C4-2B (cell line): ENCODE data around the gene COL12A1.

ENCODE experiments used
- ZFX ChIP-seq: fragments of 450-650 bp; IDR thresholded peaks from 2 replicates; pipeline ENCODE4 v1.6.1; 2017
- TF ChIP-seq, protein P1 (sequence below): fragments of 450-650 bp; conservative IDR thresholded peaks from 2 replicates; pipeline ENCODE4 v1.5.1; 2017; ENCODE audit warnings: mild to moderate bottlenecking

DNA sequence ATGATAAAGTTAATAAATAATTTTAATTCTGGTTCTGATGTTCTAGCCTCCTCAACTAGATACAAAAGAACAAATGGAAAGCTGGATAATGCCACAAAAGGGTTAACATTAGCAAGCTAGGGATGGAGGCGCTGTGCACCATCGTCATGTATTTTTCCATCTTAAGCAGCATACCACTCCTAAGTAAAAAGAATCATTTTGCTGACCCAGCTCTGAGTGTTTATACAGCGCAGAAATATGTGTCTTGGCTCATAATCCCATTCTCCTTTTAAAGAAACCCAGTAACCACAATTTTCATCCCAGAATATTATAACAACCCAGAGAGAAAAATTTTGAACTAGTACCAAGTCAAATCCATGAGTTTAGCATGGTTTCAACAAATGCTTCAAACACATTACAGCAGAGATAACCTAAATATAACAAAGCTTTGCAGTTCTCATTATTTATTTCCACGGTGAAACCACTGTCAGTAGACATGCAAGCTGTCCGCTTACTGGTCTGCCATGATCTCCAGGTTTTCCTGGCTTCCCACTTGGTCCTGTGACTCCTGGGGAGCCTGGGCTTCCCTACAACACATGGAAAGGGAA, 111.1 kb downstream of the COL12A1 start:
- TF ChIP-seq, protein P1, sequence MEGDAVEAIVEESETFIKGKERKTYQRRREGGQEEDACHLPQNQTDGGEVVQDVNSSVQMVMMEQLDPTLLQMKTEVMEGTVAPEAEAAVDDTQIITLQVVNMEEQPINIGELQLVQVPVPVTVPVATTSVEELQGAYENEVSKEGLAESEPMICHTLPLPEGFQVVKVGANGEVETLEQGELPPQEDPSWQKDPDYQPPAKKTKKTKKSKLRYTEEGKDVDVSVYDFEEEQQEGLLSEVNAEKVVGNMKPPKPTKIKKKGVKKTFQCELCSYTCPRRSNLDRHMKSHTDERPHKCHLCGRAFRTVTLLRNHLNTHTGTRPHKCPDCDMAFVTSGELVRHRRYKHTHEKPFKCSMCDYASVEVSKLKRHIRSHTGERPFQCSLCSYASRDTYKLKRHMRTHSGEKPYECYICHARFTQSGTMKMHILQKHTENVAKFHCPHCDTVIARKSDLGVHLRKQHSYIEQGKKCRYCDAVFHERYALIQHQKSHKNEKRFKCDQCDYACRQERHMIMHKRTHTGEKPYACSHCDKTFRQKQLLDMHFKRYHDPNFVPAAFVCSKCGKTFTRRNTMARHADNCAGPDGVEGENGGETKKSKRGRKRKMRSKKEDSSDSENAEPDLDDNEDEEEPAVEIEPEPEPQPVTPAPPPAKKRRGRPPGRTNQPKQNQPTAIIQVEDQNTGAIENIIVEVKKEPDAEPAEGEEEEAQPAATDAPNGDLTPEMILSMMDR = no peak
- TF ChIP-seq ZFX = no peak
